Naive B cell (primary cell): Measurements from ENCODE around the gene CDK5RAP1. TPM values are rescaled to one million over a fixed set of nuclear protein-coding genes. Genes with fewer than 3 reads are reported as not detected.

ENCODE experiments used
- ATAC-seq, 2 donors: fragments of 150-1000 bp; cut with Tn5 transposase; 2 replicates each; pipeline ENCODE4 v1.10.0; 2021; ENCODE audit warnings: low read depth in 2 of 2, mild to moderate bottlenecking in 2 of 2, moderate library complexity in 2 of 2
- DNase-seq: peaks from one replicate; pipeline ENCODE4 v3.0.0; 2022
- H3K27ac Mint-ChIP-seq, 6 donors: one replicate each; pipeline ENCODE4 v1.8.0; 2020 to 2022; ENCODE audit warnings: mild to moderate bottlenecking in 6 of 6, mixed read lengths in 6 of 6, moderate library complexity in 5 of 6, inconsistent platforms in 2 of 6
- H3K27me3 Mint-ChIP-seq, 3 donors: one replicate each; pipeline ENCODE4 v1.8.0; 2021 to 2022; ENCODE audit warnings: mixed read lengths in 3 of 3, mild to moderate bottlenecking in 1 of 3
- H3K36me3 Mint-ChIP-seq, 2 donors: one replicate each; pipeline ENCODE4 v1.8.0; 2020 to 2022; ENCODE audit warnings: mixed read lengths in 2 of 2, inconsistent platforms in 1 of 2, mild to moderate bottlenecking in 1 of 2
- H3K4me1 Mint-ChIP-seq, 3 donors: one replicate each; pipeline ENCODE4 v1.8.0; 2020 to 2022; ENCODE audit warnings: mixed read lengths in 3 of 3, inconsistent platforms in 1 of 3, mild to moderate bottlenecking in 1 of 3, moderate library complexity in 1 of 3
- H3K4me3 Mint-ChIP-seq, 8 donors: one replicate each; pipeline ENCODE4 v1.8.0; 2020 to 2022; ENCODE audit warnings: mild to moderate bottlenecking in 8 of 8, mixed read lengths in 8 of 8, moderate library complexity in 8 of 8, inconsistent platforms in 2 of 8
- H3K9me3 Mint-ChIP-seq, 7 donors: one replicate each; pipeline ENCODE4 v1.8.0; 2020 to 2022; ENCODE audit warnings: mixed read lengths in 7 of 7, mild to moderate bottlenecking in 5 of 7, inconsistent platforms in 2 of 7, moderate library complexity in 1 of 7
- polyA plus RNA-seq, 6 donors: library from polyadenylated mRNA; unstranded; fragments of 300-500 nt; fragmentation: Illumina TruSeq; gene quantifications; one replicate each; pipeline ENCODE4 v1.2.3, GENCODE V29; 2021; ENCODE audit warnings: low read depth in 6 of 6

Gene CDK5RAP1
- polyA plus RNA-seq, 6 donors from 2014 or later, result 22.4 to 53.5 (median 28.8) TPM

DNA sequence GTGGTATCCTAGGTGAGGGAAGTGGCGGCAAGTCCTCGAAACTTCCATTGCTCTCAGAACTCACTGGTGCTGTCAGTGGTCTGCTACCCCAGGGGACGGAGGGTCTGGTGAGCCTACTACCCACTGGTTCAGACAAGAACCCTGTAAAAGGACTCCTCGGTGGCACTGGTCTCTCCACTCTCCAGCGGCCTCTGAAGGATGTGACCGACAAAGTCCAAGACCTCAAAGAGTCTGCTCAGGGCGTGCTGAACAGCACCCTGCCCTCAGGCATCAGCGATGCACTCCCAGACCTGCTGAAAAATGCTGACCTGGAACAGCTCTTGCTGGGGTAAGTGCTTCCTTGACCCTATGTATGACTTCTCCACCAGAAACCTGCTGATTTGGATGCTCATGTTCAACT is 51.8 kb downstream of the CDK5RAP1 start:
- Mint-ChIP-seq H3K36me3 (peaks cover 14 to 19% of the 10 kb centered on the region in 2 donors), H3K27me3 (no peaks in the 10 kb centered on the region), H3K4me1 (peaks cover 5 to 11% (median 6%) of the 10 kb centered on the region in 3 donors), H3K9me3 (no peaks in the 10 kb centered on the region), H3K4me3 (no peak overlapping the region), H3K27ac (no peak overlapping the region)
- ATAC-seq, result no peak
- no peak for DNase-seq

DNA sequence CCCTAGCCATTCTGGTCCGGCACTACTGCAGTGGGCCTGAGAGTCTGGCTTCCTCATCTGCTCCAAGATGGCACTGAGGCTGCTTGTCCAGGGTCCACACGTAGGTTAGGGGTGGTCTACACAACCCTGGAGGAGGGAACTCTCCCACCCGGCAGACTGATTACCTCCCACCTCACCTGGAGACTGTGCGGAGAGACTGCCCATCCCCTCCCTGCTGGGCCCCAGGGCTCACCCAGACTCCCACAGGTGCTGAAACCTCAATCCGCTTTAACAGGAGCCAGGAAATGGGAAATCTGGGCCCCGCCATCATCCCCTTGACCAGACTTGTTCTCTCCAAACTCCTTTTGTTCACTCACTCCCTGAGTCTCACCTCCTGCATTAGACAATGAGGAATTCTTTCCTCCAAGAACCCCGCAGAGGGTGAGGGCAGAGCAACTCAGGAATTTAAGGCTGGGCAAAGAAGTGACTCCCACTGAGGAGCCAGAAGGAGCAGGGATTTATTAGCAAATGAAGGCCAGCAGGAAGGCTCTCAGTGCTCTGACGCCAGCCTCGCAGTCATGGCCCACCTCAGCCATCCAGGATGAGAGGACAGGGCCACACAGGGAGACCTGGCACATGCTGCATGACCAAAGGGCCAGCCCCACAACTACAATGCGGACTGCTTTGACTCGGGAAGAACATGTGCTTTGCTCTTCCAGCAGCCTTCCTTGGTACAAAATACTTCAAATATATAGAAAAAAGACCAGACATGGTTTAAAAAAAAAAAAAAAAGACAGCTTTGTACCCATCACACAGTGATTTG is 53.0 kb downstream of the CDK5RAP1 start:
- Mint-ChIP-seq H3K9me3 (no peaks in the 10 kb centered on the region), H3K36me3 (peaks cover 10 to 19% of the 10 kb centered on the region in 2 donors), H3K4me3 (peak overlapping the region in 1 of 8 donors; percentile 10), H3K27me3 (no peaks in the 10 kb centered on the region), H3K4me1 (peaks cover 5 to 18% (median 6%) of the 10 kb centered on the region in 3 donors), H3K27ac (no peak overlapping the region)
- ATAC-seq (no peak), DNase-seq (no peak)

DNA sequence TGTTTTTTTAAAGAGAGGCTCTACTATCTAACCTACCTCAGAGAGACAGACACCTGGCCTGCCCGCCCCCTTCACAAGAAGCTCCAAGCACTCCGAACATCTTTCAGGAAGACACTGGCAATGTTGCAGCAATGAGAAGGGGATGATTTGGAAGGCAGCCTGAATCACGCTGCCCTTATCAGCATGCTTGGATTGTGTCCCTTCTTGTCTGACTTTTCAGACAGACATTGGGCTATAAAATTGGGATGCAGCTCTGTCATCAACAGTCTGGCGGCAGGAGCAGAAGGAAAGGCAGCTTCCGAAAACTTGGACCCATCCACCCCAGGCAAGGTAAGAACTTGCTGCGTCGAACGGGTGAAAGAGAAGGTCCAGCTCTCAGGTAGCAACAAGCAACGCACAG is 56.0 kb downstream of the CDK5RAP1 start:
- peaks cover 0 to 7% (median 0%) of the 10 kb centered on the region in 3 donors for H3K27me3 Mint-ChIP-seq
- peaks cover 0 to 10% of the 10 kb centered on the region in 2 donors for H3K36me3 Mint-ChIP-seq
- peaks cover 5 to 18% (median 6%) of the 10 kb centered on the region in 3 donors for H3K4me1 Mint-ChIP-seq
- H3K27ac Mint-ChIP-seq, result peak overlapping the region in 2 of 6 donors; percentile 40 to 68
- H3K4me3 Mint-ChIP-seq, result peak overlapping the region in 2 of 8 donors; percentile 41 to 67
- H3K9me3 Mint-ChIP-seq, result no peaks in the 10 kb centered on the region
- ATAC-seq (no peak), DNase-seq (no peak)

DNA sequence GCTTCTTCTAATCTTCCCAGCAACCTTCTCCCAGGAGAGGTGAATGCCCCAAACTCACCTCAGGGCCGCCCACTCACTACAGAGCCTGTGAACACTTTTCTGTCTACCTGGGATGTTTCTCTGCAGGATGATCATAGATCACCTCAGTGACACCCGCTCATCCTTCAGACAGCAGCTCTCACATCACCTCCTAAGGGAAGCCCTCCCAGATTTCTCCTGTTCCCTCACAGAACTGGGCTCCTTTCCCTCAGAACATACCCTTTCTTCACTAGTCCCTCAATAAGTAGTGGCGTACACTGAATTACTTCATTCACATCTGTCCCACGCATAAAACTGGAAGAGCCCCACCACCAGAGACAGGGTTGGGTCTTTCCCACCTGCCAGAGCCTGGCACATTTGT is 57.8 kb downstream of the CDK5RAP1 start:
- ATAC-seq, result no peak
- Mint-ChIP-seq H3K4me3 (peak overlapping the region in 1 of 8 donors; percentile 40), H3K9me3 (no peaks in the 10 kb centered on the region), H3K36me3 (no peaks in the 10 kb centered on the region), H3K27ac (no peak overlapping the region), H3K4me1 (peaks cover 5 to 18% (median 6%) of the 10 kb centered on the region in 3 donors), H3K27me3 (peaks cover 0 to 7% (median 0%) of the 10 kb centered on the region in 3 donors)
- no peak for DNase-seq

DNA sequence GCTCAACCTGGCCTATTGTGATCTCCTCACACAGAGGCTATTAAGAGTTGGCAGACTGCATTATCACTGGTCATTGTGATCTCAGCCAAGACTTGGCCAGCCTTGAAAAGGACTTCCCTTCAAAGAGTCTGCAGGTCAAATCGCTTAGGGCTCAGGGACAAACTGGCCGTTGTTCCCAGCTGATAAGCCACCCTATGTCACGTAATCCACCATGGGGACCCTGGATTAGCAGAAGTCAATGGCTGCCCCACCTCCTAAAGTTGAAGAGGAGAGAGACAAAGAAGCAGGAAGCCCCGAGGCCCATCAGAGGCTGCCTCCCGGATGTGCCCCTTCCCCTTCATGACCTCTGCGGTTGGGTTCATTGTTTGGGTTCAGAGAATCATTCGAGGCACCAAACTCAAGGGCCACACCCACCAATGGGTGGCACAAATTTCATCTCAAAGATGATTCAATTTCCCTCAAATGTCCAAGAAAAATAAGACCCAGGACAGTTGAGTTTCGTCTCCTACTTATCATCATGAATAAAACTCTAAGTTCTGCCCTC is 61.7 kb downstream of the CDK5RAP1 start:
- ATAC-seq (no peak), DNase-seq (no peak)
- Mint-ChIP-seq H3K4me3 (no peak overlapping the region), H3K9me3 (peaks cover 0 to 2% (median 0%) of the 10 kb centered on the region in 7 donors), H3K36me3 (peaks cover 0 to 7% of the 10 kb centered on the region in 2 donors), H3K27me3 (peaks cover 4 to 29% (median 11%) of the 10 kb centered on the region in 3 donors), H3K27ac (no peak overlapping the region), H3K4me1 (peaks cover 0 to 20% (median 7%) of the 10 kb centered on the region in 3 donors)

DNA sequence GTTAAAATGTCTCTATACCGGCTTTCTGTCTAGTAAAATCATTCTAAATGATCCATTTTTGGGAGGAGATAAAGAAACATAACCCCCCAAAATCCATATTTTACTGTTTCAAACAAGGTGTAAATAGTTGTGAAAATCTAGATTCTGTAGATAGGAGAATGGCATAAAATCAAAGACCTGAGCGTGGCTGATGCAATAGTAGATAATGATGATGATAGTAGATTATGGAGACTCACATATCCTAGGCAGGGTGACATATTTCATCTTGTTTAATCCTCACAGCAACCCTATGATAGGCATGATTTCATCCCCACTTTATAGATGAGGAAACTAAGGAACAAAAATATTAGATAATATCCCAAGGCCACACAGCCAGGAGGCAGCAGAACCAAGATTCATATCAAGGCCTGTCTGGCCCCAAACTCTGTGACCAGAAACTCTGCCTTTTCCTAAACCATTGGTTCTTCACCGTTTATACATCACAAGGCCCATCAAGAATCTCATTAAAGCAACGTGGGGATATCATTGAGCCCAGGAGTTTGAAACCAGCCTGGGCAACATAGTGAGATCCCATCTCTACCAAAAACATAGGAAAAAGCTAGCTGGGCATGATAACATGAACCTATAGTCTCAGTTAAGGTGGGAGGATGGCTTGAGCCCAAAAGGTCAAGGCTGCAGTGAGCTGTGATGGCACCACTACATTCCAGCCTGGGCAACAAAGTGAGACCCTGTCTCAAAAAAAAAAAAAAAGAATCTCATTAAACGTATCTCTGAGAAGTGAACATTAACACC is 62.7 kb downstream of the CDK5RAP1 start:
- no peak for DNase-seq
- Mint-ChIP-seq H3K36me3 (peaks cover 0 to 7% of the 10 kb centered on the region in 2 donors), H3K27me3 (peaks cover 4 to 38% (median 18%) of the 10 kb centered on the region in 3 donors), H3K4me3 (no peak overlapping the region), H3K4me1 (peaks cover 0 to 14% (median 7%) of the 10 kb centered on the region in 3 donors), H3K9me3 (peaks cover 0 to 5% (median 0%) of the 10 kb centered on the region in 7 donors), H3K27ac (no peak overlapping the region)
- ATAC-seq, result no peak

DNA sequence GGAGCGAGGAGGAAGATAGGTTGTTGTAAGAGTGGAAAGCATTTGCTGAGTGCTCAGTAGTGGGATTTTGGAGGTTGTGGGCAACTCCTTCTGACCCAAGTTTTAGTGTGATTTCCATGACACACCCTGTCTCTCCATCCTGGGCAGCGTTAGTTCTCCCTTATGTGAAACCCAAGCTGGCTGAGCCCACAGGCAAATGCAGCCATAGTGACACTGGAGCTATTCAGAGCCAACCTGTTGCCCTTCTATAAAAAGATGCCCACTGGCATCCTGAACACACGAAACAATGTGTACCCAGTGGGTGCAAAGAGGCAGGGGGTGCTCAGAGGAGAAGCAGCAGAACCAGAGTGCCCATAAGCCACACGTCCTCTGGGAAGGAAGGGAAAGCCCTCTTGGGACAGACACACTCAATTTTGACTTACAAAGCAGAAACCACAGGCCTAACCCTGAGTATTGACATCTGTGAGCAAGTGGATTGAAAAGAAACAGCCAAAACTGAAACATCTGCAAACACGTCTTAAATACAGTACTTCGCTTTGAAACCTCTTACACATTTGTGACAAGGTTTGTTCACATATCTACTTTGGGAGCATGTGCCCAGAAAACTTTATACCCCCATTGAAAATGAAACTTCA is 63.7 kb downstream of the CDK5RAP1 start:
- peak overlapping the region in 1 of 6 donors; percentile 18 for H3K27ac Mint-ChIP-seq
- H3K27me3 Mint-ChIP-seq, result peaks cover 4 to 43% (median 24%) of the 10 kb centered on the region in 3 donors

DNA sequence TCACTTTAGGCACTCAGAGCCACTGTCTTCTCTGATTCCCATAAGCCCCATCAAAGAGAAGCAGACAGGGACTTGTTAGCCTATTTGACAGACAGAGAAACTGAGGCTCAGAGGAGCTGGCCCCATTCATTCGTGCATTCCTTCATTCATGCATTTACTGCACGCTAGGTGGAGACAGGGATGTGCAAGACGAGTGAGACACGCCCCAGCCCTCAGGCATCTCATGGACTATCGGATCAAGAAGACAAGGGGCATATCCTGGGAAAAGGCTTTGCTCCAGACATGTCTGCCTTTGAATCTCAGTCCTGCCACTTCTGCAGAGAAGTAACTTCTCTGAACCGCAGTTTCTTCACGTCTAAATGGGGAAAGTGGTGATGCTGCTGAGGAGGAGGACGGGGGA is 64.2 kb downstream of the CDK5RAP1 start:
- ATAC-seq, result no peak
- Mint-ChIP-seq H3K9me3 (peaks cover 0 to 5% (median 0%) of the 10 kb centered on the region in 7 donors), H3K27ac (no peak overlapping the region), H3K27me3 (peaks cover 4 to 47% (median 29%) of the 10 kb centered on the region in 3 donors), H3K36me3 (peaks cover 0 to 7% of the 10 kb centered on the region in 2 donors), H3K4me3 (peak overlapping the region in 1 of 8 donors; percentile 69), H3K4me1 (peaks cover 0 to 11% (median 7%) of the 10 kb centered on the region in 3 donors)
- no peak for DNase-seq

More for the DNA sequence above, 63.7 kb downstream of the CDK5RAP1 start:
- peak overlapping the region in 1 of 8 donors; percentile 69 for H3K4me3 Mint-ChIP-seq
- DNase-seq (no peak), ATAC-seq (no peak)
- H3K9me3 Mint-ChIP-seq, result peaks cover 0 to 5% (median 0%) of the 10 kb centered on the region in 7 donors
- peaks cover 0 to 11% (median 7%) of the 10 kb centered on the region in 3 donors for H3K4me1 Mint-ChIP-seq
- H3K36me3 Mint-ChIP-seq, result peaks cover 0 to 7% of the 10 kb centered on the region in 2 donors

DNA sequence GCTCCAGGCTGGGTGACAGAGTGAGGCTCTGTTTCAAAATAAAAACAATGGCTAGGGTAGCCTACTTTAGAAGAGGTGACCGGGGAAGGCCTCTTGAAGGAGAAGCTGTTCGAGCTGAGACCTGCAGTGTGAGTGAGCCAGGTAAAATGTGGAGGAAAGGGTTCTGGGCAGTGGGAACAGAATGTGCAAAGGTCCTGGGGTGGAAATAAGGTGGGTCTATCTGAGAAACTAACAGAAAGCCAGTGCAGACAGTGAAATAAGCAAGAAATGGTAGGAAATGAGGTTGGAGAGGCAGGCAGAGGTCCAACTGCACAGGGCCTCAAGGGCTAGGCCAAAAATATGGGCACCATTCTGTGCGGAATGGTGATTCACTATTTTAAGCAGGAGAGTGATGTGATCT is 64.9 kb downstream of the CDK5RAP1 start:
- peaks cover 0 to 5% (median 0%) of the 10 kb centered on the region in 7 donors for H3K9me3 Mint-ChIP-seq
- no peak overlapping the region for H3K4me3 Mint-ChIP-seq
- peaks cover 0 to 11% (median 7%) of the 10 kb centered on the region in 3 donors for H3K4me1 Mint-ChIP-seq
- no peak for ATAC-seq
- peaks cover 0 to 7% of the 10 kb centered on the region in 2 donors for H3K36me3 Mint-ChIP-seq
- H3K27ac Mint-ChIP-seq, result no peak overlapping the region
- H3K27me3 Mint-ChIP-seq, result peaks cover 4 to 46% (median 30%) of the 10 kb centered on the region in 3 donors
- no peak for DNase-seq

DNA sequence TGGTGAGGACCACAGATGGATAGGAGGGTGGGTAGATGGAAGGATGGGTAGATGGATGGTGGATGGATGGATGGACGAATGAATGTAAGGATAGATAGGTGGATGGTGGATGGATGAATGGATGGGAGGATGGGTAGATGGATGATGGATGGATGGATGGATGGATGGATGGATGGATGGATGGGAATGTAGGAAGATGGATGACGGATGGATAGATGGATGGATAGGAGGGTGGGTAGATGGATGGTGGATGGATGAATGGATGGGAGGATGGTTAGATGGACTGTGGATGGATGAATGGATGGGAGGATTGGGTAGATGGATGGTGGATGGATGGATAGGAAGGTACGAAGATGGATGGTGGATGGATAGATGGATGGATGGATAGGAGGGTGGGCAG is 67.2 kb downstream of the CDK5RAP1 start:
- Mint-ChIP-seq H3K4me3 (no peak overlapping the region), H3K27me3 (peaks cover 4 to 46% (median 40%) of the 10 kb centered on the region in 3 donors), H3K27ac (no peak overlapping the region), H3K4me1 (peaks cover 0 to 11% (median 7%) of the 10 kb centered on the region in 3 donors), H3K9me3 (peaks cover 0 to 5% (median 0%) of the 10 kb centered on the region in 7 donors), H3K36me3 (peaks cover 0 to 7% of the 10 kb centered on the region in 2 donors)
- ATAC-seq (no peak), DNase-seq (no peak)

DNA sequence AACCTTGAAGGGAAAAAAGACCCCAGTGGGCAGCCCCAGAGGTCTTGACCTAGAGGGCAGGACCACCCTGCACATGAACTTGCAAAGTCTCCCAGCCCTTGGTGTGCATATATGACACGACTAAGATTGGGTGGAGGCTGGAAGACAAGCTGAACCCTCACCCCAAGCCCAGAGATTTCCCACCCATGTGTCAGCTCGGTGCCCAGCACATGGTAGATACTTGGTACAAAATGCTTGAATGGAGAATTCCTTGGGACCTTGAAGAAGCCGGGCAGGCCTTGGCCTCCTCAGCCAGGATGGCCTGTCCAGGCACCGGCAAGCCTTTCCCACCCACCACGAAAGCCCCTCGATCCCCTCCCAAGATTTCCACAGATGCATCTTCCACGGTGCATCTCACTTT is 67.7 kb downstream of the CDK5RAP1 start:
- Mint-ChIP-seq H3K27ac (no peak overlapping the region), H3K9me3 (peaks cover 0 to 5% (median 0%) of the 10 kb centered on the region in 7 donors), H3K4me1 (peaks cover 0 to 11% (median 7%) of the 10 kb centered on the region in 3 donors), H3K27me3 (peaks cover 4 to 51% (median 45%) of the 10 kb centered on the region in 3 donors), H3K36me3 (peaks cover 0 to 7% of the 10 kb centered on the region in 2 donors), H3K4me3 (no peak overlapping the region)
- ATAC-seq, result no peak
- no peak for DNase-seq

DNA sequence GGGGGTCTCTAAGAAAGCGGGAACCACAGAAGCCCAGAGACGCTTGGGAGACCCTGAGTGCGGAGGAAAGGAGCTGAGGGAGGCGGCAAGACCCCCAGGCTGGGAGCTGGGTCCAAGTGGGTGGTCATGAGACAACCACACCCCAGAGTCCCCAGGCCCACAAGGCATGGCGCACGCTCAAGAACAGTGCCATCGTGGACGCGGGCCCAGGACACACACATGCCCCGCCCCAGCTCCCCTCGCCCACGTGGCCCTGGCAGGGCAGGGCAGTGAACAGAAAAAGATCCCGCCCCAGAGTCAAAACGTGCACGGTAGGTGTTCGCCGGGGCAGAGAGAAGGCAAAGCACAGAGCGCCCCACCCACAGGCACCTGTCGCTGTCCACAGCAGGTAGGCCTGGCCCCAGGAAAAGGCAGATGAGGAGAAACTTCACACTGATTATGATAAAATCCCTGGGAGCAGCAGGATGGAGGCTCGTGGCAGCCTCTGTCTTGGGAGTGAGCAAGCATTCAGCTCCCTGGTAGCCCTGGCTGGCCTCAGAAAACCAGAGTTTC is 68.3 kb downstream of the CDK5RAP1 start:
- Mint-ChIP-seq H3K4me3 (no peak overlapping the region), H3K27me3 (peaks cover 4 to 57% (median 49%) of the 10 kb centered on the region in 3 donors), H3K9me3 (peaks cover 0 to 5% (median 0%) of the 10 kb centered on the region in 7 donors), H3K27ac (peak overlapping the region in 1 of 6 donors; percentile 79), H3K4me1 (peaks cover 0 to 11% (median 7%) of the 10 kb centered on the region in 3 donors), H3K36me3 (peaks cover 0 to 7% of the 10 kb centered on the region in 2 donors)
- DNase-seq (no peak), ATAC-seq (no peak)
